IMR-90 (cell line): Measurements from ENCODE around the gene TRAIP. TPM values are rescaled to one million over a fixed set of nuclear protein-coding genes. Genes with fewer than 3 reads are reported as not detected.

Source experiments
- ATAC-seq: fragments of 200-7000 bp; cut with Tn5 transposase; 2 replicates; pipeline ENCODE4 v1.9.1; 2020; ENCODE audit warnings: low read depth, mild to moderate bottlenecking, moderate library complexity
- BruUV-seq: library from RNA; stranded (reverse); fragments of 400-500 nt; replicated peaks from 2 replicates; lab custom pipeline; 2021; lab: Mats Ljungman, UMichigan
- CTCF ChIA-PET: fragments of 300-600 bp; formaldehyde crosslinking; extraction: SDS; loops from one replicate; lab custom pipeline; 2021; ENCODE audit warnings: antibody characterized with exemption; lab: Yijun Ruan, JAX
- POLR2A ChIA-PET: fragments of 300-600 bp; sonication (Branson Sonifier 250); formaldehyde crosslinking; loops from one replicate; lab custom pipeline; 2022; ENCODE audit warnings: antibody characterized with exemption; ENCODE audit not compliant: unreplicated experiment; lab: Charles Lee
- DNase-seq: peaks from one replicate; pipeline ENCODE4 v3.0.0; 2013
- H2AFZ ChIP-seq: replicated peaks from 2 replicates; pipeline ENCODE3; 2013; ENCODE audit warnings: low read length, mild to moderate bottlenecking; ENCODE audit not compliant: poor library complexity
- H2AK5ac ChIP-seq: 2 replicates; pipeline ENCODE4 v1.6.1; 2013; ENCODE audit warnings: low read depth, low read length, inconsistent platforms
- H2AK9ac ChIP-seq: replicated peaks from 2 replicates; pipeline ENCODE3; 2013; ENCODE audit warnings: mild to moderate bottlenecking, low read depth, low read length, moderate library complexity; ENCODE audit not compliant: poor library complexity
- H2BK120ac ChIP-seq: 2 replicates; pipeline ENCODE4 v1.6.1; 2013; ENCODE audit warnings: low read depth, low read length, inconsistent platforms
- H2BK15ac ChIP-seq: 3 replicates; pipeline ENCODE4 v1.6.1; 2013; ENCODE audit warnings: low read depth, low read length, inconsistent platforms
- H2BK20ac ChIP-seq: 2 replicates; pipeline ENCODE4 v1.6.1; 2013; ENCODE audit warnings: low read depth, mild to moderate bottlenecking, inconsistent platforms, low read length, moderate library complexity
- H2BK5ac ChIP-seq: 2 replicates; pipeline ENCODE4 v1.6.1; 2013; ENCODE audit warnings: mild to moderate bottlenecking, low read depth, low read length, inconsistent platforms; ENCODE audit not compliant: poor library complexity, severe bottlenecking
- H3K14ac ChIP-seq: replicated peaks from 2 replicates; pipeline ENCODE4 v1.6.1; 2013; ENCODE audit warnings: low read depth, low read length, inconsistent platforms
- H3K18ac ChIP-seq: 2 replicates; pipeline ENCODE4 v1.6.1; 2013; ENCODE audit warnings: low read depth, low read length, control low read depth
- H3K23ac ChIP-seq: 2 replicates; pipeline ENCODE4 v1.6.1; 2013; ENCODE audit warnings: low read depth, low read length, inconsistent platforms
- H3K27ac ChIP-seq: 2 replicates; pipeline ENCODE4 v1.5.1; 2013; ENCODE audit warnings: mild to moderate bottlenecking, control low read depth, low read length; ENCODE audit not compliant: insufficient read depth
- H3K27me3 ChIP-seq: 2 replicates; pipeline ENCODE4 v1.6.1; 2013; ENCODE audit warnings: low read length; ENCODE audit not compliant: control insufficient read depth, insufficient read depth
- H3K36me3 ChIP-seq: 2 replicates; pipeline ENCODE4 v1.6.1; 2013; ENCODE audit warnings: low read length, mixed read lengths; ENCODE audit not compliant: control insufficient read depth, insufficient read depth
- H3K4ac ChIP-seq: 2 replicates; pipeline ENCODE4 v1.6.1; 2013; ENCODE audit warnings: low read depth, low read length, inconsistent platforms
- H3K4me1 ChIP-seq: 2 replicates; pipeline ENCODE4 v1.6.1; 2013; ENCODE audit warnings: low read length, mixed read lengths; ENCODE audit not compliant: control insufficient read depth, insufficient read depth
- H3K4me2 ChIP-seq: 2 replicates; pipeline ENCODE4 v1.6.1; 2013; ENCODE audit warnings: low read depth, mild to moderate bottlenecking, control low read depth, low read length, moderate library complexity
- H3K4me3 ChIP-seq: 2 replicates; pipeline ENCODE4 v1.5.1; 2013; ENCODE audit warnings: low read depth, mild to moderate bottlenecking, control low read depth, low read length, moderate library complexity; ENCODE audit not compliant: insufficient read depth
- H3K56ac ChIP-seq: 2 replicates; pipeline ENCODE4 v1.6.1; 2013; ENCODE audit warnings: low read length, inconsistent platforms; ENCODE audit not compliant: insufficient read depth; ENCODE audit errors: extremely low read depth
- H3K79me1 ChIP-seq, 2 experiments: 2 replicates each; pipeline ENCODE4 v1.6.1; 2013; ENCODE audit warnings: low read length in 2 of 2, inconsistent platforms in 1 of 2, low read depth in 1 of 2
- H3K9ac ChIP-seq: 2 replicates; pipeline ENCODE4 v1.6.1; 2013; ENCODE audit warnings: low read depth, low read length, control low read depth
- H3K9me1 ChIP-seq: 2 replicates; pipeline ENCODE4 v1.6.1; 2013; ENCODE audit warnings: low read length, inconsistent platforms; ENCODE audit not compliant: insufficient read depth
- H3K9me3 ChIP-seq: 2 replicates; pipeline ENCODE4 v1.6.1; 2013; ENCODE audit warnings: low read length; ENCODE audit not compliant: control insufficient read depth, insufficient read depth
- H4K20me1 ChIP-seq: 2 replicates; pipeline ENCODE4 v1.6.1; 2013; ENCODE audit warnings: low read length, inconsistent platforms; ENCODE audit not compliant: insufficient read depth
- H4K5ac ChIP-seq: 2 replicates; pipeline ENCODE4 v1.6.1; 2013; ENCODE audit warnings: mild to moderate bottlenecking, low read depth, low read length, control low read depth
- H4K8ac ChIP-seq, 2 experiments: 2 replicates each; pipeline ENCODE4 v1.6.1; 2013; ENCODE audit warnings: low read depth in 2 of 2, low read length in 2 of 2, control low read depth in 1 of 2, inconsistent platforms in 1 of 2
- H4K91ac ChIP-seq: 2 replicates; pipeline ENCODE4 v1.6.1; 2013; ENCODE audit warnings: low read depth, low read length, inconsistent platforms; ENCODE audit not compliant: insufficient read depth
- BHLHE40 ChIP-seq: fragments of 150-350 bp; IDR thresholded peaks from 2 replicates; pipeline ENCODE4 v1.6.1; 2016; ENCODE audit warnings: mild to moderate bottlenecking, low read depth, low read length
- CEBPB ChIP-seq: IDR thresholded peaks from 2 replicates; pipeline ENCODE4 v1.6.1; 2012; ENCODE audit warnings: low read depth, low read length, improper control_type of control experiment
- CHD1 ChIP-seq: IDR thresholded peaks from 2 replicates; pipeline ENCODE4 v1.6.1; 2012; ENCODE audit warnings: low read depth, low read length, improper control_type of control experiment
- FOS ChIP-seq: fragments of 150-350 bp; IDR thresholded peaks from 2 replicates; pipeline ENCODE4 v1.6.1; 2016; ENCODE audit warnings: low read depth, low read length
- MAFK ChIP-seq: IDR thresholded peaks from 2 replicates; pipeline ENCODE4 v1.6.1; 2012; ENCODE audit warnings: low read depth, low read length, improper control_type of control experiment
- MAZ ChIP-seq: IDR thresholded peaks from 2 replicates; pipeline ENCODE4 v1.6.1; 2012; ENCODE audit warnings: low read depth, mild to moderate bottlenecking, low read length, improper control_type of control experiment, moderate library complexity, borderline replicate concordance
- MXI1 ChIP-seq: IDR thresholded peaks from 2 replicates; pipeline ENCODE4 v1.6.1; 2012; ENCODE audit warnings: low read depth, mild to moderate bottlenecking, low read length, moderate library complexity, borderline replicate concordance
- NFE2L2 ChIP-seq: fragments of 150-350 bp; IDR thresholded peaks from 2 replicates; pipeline ENCODE4 v1.6.1; 2016; ENCODE audit warnings: low read depth, mild to moderate bottlenecking, low read length
- POLR2A ChIP-seq: IDR thresholded peaks from 2 replicates; pipeline ENCODE4 v1.6.1; 2012; ENCODE audit warnings: mild to moderate bottlenecking, low read depth, low read length
- RAD21 ChIP-seq: IDR thresholded peaks from 2 replicates; pipeline ENCODE4 v1.6.1; 2012; ENCODE audit warnings: low read length, improper control_type of control experiment
- RCOR1 ChIP-seq: IDR thresholded peaks from 2 replicates; pipeline ENCODE4 v1.6.1; 2012; ENCODE audit warnings: mild to moderate bottlenecking, low read length, improper control_type of control experiment; ENCODE audit not compliant: insufficient replicate concordance
- RFX5 ChIP-seq: IDR thresholded peaks from 2 replicates; pipeline ENCODE4 v1.8.0; 2012; ENCODE audit warnings: low read depth, mild to moderate bottlenecking, low read length, moderate library complexity
- SMC3 ChIP-seq: fragments of 150-350 bp; IDR thresholded peaks from 2 replicates; pipeline ENCODE4 v1.6.1; 2016; ENCODE audit warnings: low read depth, mild to moderate bottlenecking, antibody characterized with exemption, low read length, moderate library complexity
- WGBS, 2 experiments: methylation state at CpG; one replicate each; pipeline versions ENCODE4 v1.1.5 to v1.1.7; 2013; ENCODE audit warnings: missing lambda C conversion rate in 2 of 2; ENCODE audit not compliant: insufficient read length in 1 of 2; ENCODE audit errors: extremely low coverage in 2 of 2; 5-methylcytosine and 5-hydroxymethylcytosine counted together
- dilution Hi-C: fragments of 300-500 bp; cut with HindIII; formaldehyde crosslinking; loops from one replicate; pipeline ENCODE4 v1.14.3; 2018; ENCODE audit warnings: low sequenced_read_pairs; ENCODE audit not compliant: unreplicated experiment
- in situ Hi-C: fragments of 300-500 bp; cut with MboI; formaldehyde crosslinking; loops from 3 replicates; pipeline ENCODE4 v1.14.3; 2019; ENCODE audit warnings: low sequenced_read_pairs, inconsistent platforms, mixed read lengths
- intact Hi-C: fragments of 100-400 bp; cut with micrococcal nuclease; formaldehyde crosslinking; loops from 2 replicates; pipeline ENCODE4 v1.10.0; 2022
- polyA plus RNA-seq, 3 experiments: library from polyadenylated mRNA; depleted of rRNA; stranded (reverse); fragments of >200 nt; gene quantifications; 2 replicates each; pipeline ENCODE4 v1.2.3, GENCODE V29; 2012; ENCODE audit warnings: low replicate concordance in 1 of 3
- total RNA-seq: library from RNA; depleted of rRNA; stranded (reverse); fragments of >200 nt; gene quantifications from 2 replicates; pipeline ENCODE4 v1.2.3, GENCODE V29; 2012
- TF ChIP-seq, protein P1 (sequence below): conservative IDR thresholded peaks from 2 replicates; pipeline ENCODE4 v1.5.1; 2012; ENCODE audit warnings: mild to moderate bottlenecking, low read depth, low read length, improper control_type of control experiment
- TF ChIP-seq, protein P2 (sequence below): fragments of 150-350 bp; IDR thresholded peaks from 2 replicates; pipeline ENCODE4 v1.6.1; 2017; ENCODE audit warnings: mild to moderate bottlenecking, antibody characterized with exemption, low read length, low read depth
- TF ChIP-seq, protein P3 (sequence below): fragments of 150-350 bp; IDR thresholded peaks from 2 replicates; pipeline ENCODE4 v1.6.1; 2016; ENCODE audit warnings: low read depth, mild to moderate bottlenecking, low read length, moderate library complexity, borderline replicate concordance

The TRAIP gene
- total and polyA plus RNA-seq, 2 of the 4 experiments (the other 2 are of a cell fraction): 6.3 to 9.2 TPM

DNA sequence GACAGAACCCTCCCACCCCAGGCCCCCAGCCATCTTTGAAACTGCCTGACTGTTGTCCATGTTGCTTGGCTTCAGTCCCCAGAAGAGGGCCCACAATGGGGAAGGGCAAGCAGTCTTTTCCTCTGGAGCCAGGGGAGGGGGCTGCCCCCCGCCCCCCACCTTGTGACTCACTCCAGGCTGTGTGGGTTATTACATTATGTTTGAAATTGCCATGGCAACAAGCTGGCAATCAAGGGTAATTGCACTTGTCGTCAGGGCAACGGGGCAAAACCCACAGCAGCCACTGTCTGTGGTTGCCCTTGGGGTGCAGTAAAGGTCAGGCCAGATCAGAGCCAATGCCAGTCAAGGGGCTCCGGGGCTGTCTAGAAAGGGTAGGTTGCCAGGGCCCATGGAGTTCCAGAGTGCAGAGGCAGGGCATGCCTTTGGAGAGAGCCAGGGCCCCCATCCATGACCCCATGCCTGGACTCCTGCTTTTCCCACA is 16.5 kb upstream of the TRAIP start:
- DNase-seq: no peak
- BruUV-seq: no TSS peak
- H3K23ac ChIP-seq: no peak overlapping the region
- H4K8ac ChIP-seq: no peak overlapping the region
- H2AK9ac ChIP-seq: no peak overlapping the region
- dilution Hi-C loops: no loop called here
- no peak overlapping the region for H2AK5ac ChIP-seq
- POLR2A ChIA-PET: no interaction called here
- in situ Hi-C loops: no loop called here
- H3K4me2 ChIP-seq: no peak overlapping the region
- CTCF ChIA-PET: no interaction called here
- no peaks in the 10 kb centered on the region for H4K20me1 ChIP-seq
- no peak overlapping the region for H2BK20ac ChIP-seq
- H3K27ac ChIP-seq: no peak overlapping the region
- TF ChIP-seq, protein P1, sequence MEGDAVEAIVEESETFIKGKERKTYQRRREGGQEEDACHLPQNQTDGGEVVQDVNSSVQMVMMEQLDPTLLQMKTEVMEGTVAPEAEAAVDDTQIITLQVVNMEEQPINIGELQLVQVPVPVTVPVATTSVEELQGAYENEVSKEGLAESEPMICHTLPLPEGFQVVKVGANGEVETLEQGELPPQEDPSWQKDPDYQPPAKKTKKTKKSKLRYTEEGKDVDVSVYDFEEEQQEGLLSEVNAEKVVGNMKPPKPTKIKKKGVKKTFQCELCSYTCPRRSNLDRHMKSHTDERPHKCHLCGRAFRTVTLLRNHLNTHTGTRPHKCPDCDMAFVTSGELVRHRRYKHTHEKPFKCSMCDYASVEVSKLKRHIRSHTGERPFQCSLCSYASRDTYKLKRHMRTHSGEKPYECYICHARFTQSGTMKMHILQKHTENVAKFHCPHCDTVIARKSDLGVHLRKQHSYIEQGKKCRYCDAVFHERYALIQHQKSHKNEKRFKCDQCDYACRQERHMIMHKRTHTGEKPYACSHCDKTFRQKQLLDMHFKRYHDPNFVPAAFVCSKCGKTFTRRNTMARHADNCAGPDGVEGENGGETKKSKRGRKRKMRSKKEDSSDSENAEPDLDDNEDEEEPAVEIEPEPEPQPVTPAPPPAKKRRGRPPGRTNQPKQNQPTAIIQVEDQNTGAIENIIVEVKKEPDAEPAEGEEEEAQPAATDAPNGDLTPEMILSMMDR: no peak
- no peak for TF ChIP-seq CHD1
- no peak for TF ChIP-seq MXI1
- no peak for TF ChIP-seq FOS
- TF ChIP-seq, protein P2, sequence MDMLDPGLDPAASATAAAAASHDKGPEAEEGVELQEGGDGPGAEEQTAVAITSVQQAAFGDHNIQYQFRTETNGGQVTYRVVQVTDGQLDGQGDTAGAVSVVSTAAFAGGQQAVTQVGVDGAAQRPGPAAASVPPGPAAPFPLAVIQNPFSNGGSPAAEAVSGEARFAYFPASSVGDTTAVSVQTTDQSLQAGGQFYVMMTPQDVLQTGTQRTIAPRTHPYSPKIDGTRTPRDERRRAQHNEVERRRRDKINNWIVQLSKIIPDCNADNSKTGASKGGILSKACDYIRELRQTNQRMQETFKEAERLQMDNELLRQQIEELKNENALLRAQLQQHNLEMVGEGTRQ: no peak
- TF ChIP-seq, protein P3, sequence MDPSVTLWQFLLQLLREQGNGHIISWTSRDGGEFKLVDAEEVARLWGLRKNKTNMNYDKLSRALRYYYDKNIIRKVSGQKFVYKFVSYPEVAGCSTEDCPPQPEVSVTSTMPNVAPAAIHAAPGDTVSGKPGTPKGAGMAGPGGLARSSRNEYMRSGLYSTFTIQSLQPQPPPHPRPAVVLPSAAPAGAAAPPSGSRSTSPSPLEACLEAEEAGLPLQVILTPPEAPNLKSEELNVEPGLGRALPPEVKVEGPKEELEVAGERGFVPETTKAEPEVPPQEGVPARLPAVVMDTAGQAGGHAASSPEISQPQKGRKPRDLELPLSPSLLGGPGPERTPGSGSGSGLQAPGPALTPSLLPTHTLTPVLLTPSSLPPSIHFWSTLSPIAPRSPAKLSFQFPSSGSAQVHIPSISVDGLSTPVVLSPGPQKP: no peak
- no peak for TF ChIP-seq RAD21
- no peak for TF ChIP-seq NFE2L2
- TF ChIP-seq CEBPB: no peak
- no peak for TF ChIP-seq POLR2A
- no peak for TF ChIP-seq MAZ
- no peak for TF ChIP-seq RCOR1
- TF ChIP-seq BHLHE40: no peak
- TF ChIP-seq MAFK: no peak
- TF ChIP-seq SMC3: no peak
- TF ChIP-seq RFX5: no peak
- no peaks in the 10 kb centered on the region for H3K36me3 ChIP-seq
- WGBS, 2 experiments: 79% methylated on average over 2 of the region's 4 CpGs; no CpG with 5 or more reads in 1 of the 2 experiments
- intact Hi-C loops: no loop called here
- H3K79me1 ChIP-seq: no peaks in the 10 kb centered on the region
- H3K27me3 ChIP-seq: peaks cover 75% of the 10 kb centered on the region
- no peak overlapping the region for H3K4ac ChIP-seq
- H3K9me1 ChIP-seq: no peaks in the 10 kb centered on the region
- no peaks in the 10 kb centered on the region for H3K9me3 ChIP-seq
- no peak overlapping the region for H4K5ac ChIP-seq
- H3K4me3 ChIP-seq: no peak overlapping the region
- H2BK15ac ChIP-seq: no peak overlapping the region
- H2BK120ac ChIP-seq: no peak overlapping the region
- no peak overlapping the region for H4K91ac ChIP-seq
- H2BK5ac ChIP-seq: no peak overlapping the region
- no peaks in the 10 kb centered on the region for H3K4me1 ChIP-seq
- no peak overlapping the region for H3K14ac ChIP-seq
- no peak overlapping the region for H3K9ac ChIP-seq
- no peak overlapping the region for H3K56ac ChIP-seq
- no peak overlapping the region for H3K18ac ChIP-seq
- no peak for ATAC-seq
- H2AFZ ChIP-seq: no peak overlapping the region
